Fibroblast of lung (primary cell): ENCODE measurements around the gene UBL7. TPM values are rescaled to one million over a fixed set of nuclear protein-coding genes. Genes with fewer than 3 reads are reported as not detected.

Experiments
- DNase-seq, 2 donors: peaks; one replicate each; pipeline versions ENCODE4 v3.0.0 to v3.0.0-alpha.2; 2010; ENCODE audit warnings: low read depth in 2 of 2
- H2AFZ ChIP-seq: 2 replicates; pipeline ENCODE4 v1.5.1; 2012; ENCODE audit warnings: low read length, control low read depth, inconsistent platforms
- H3K27ac ChIP-seq: 2 replicates; pipeline ENCODE4 v1.5.1; 2011; ENCODE audit warnings: low read length, control low read depth; ENCODE audit not compliant: insufficient read depth
- H3K27me3 ChIP-seq: 2 replicates; pipeline ENCODE4 v1.5.1; 2011; ENCODE audit warnings: mild to moderate bottlenecking, low read length; ENCODE audit not compliant: control insufficient read depth, insufficient read depth
- H3K36me3 ChIP-seq: 2 replicates; pipeline ENCODE4 v1.5.1; 2011; ENCODE audit warnings: low read length; ENCODE audit not compliant: control insufficient read depth, insufficient read depth
- H3K4me1 ChIP-seq: 2 replicates; pipeline ENCODE4 v1.5.1; 2011; ENCODE audit warnings: low read length; ENCODE audit not compliant: control insufficient read depth, insufficient read depth; ENCODE audit errors: extremely low read depth
- H3K4me2 ChIP-seq: 2 replicates; pipeline ENCODE4 v1.5.1; 2011; ENCODE audit warnings: low read length, control low read depth; ENCODE audit not compliant: insufficient read depth; ENCODE audit errors: extremely low read depth
- H3K4me3 ChIP-seq, 4 experiments: fragments of 200-600 bp in 1 of 4; sonication (generic) in 1 of 4; replicated peaks in 1 of 4; 2 replicates each; pipeline ENCODE4 v1.5.1; 2011 to 2016; ENCODE audit warnings: low read length in 4 of 4, low read depth in 3 of 4, mild to moderate bottlenecking in 3 of 4, control low read depth in 2 of 4, inconsistent platforms in 1 of 4, mixed read lengths in 1 of 4; ENCODE audit not compliant: insufficient read depth in 1 of 4; ENCODE audit errors: control extremely low read depth in 1 of 4
- H3K79me2 ChIP-seq: 2 replicates; pipeline ENCODE4 v1.5.1; 2012; ENCODE audit warnings: mild to moderate bottlenecking, low read length, inconsistent platforms; ENCODE audit not compliant: control insufficient read depth, insufficient read depth
- H3K9ac ChIP-seq: 2 replicates; pipeline ENCODE4 v1.5.1; 2011; ENCODE audit warnings: mild to moderate bottlenecking, low read length, control low read depth; ENCODE audit not compliant: insufficient read depth
- H3K9me3 ChIP-seq: 2 replicates; pipeline ENCODE4 v1.5.1; 2012; ENCODE audit warnings: low read depth, low read length; ENCODE audit not compliant: control insufficient read depth, insufficient read depth
- H4K20me1 ChIP-seq: 2 replicates; pipeline ENCODE4 v1.5.1; 2011; ENCODE audit warnings: low read length; ENCODE audit not compliant: control insufficient read depth, insufficient read depth; ENCODE audit errors: extremely low read depth
- CTCF ChIP-seq, 2 donors: IDR thresholded peaks in 1 of 2; conservative IDR thresholded peaks in 1 of 2; 1 replicate in 1 of 2; 2 replicates in 1 of 2; pipeline ENCODE4 v1.5.1; 2011 to 2012; ENCODE audit warnings: low read length in 2 of 2, control low read depth in 1 of 2, inconsistent platforms in 1 of 2, low read depth in 1 of 2, mild to moderate bottlenecking in 1 of 2
- EZH2 ChIP-seq: IDR thresholded peaks from 2 replicates; pipeline ENCODE4 v1.5.1; 2012; ENCODE audit warnings: low read length, control low read depth, mild to moderate bottlenecking; ENCODE audit errors: missing control alignments
- polyA plus RNA-seq, 2 donors: library from polyadenylated mRNA; depleted of rRNA in 1 of 2; stranded (reverse) in 1 of 2; unstranded in 1 of 2; fragments of >200 nt; gene quantifications; 2 replicates each; pipeline ENCODE4 v1.2.1, GENCODE V29; 2011 to 2012; ENCODE audit warnings: missing spikeins in 1 of 2
- total RNA-seq: library from RNA; depleted of rRNA; stranded (reverse); fragments of >200 nt; gene quantifications from 2 replicates; pipeline ENCODE4 v1.2.1, GENCODE V29; 2014

The UBL7 gene
- total and polyA plus RNA-seq, 2 donors (not counting 1 experiment from before 2014, with no cell fraction given), result 31.9 to 36.8 TPM

GRCh38 chr15:74398183-74398582 lies 62.8 kb downstream of the UBL7 start:
- peaks cover 35% of the 10 kb centered on the region for H3K4me1 ChIP-seq
- no peak for DNase-seq
- no peaks in the 10 kb centered on the region for H3K79me2 ChIP-seq
- H4K20me1 ChIP-seq, result no peaks in the 10 kb centered on the region
- no peaks in the 10 kb centered on the region for H3K36me3 ChIP-seq
- H2AFZ ChIP-seq, result no peak overlapping the region
- H3K4me3 ChIP-seq, result no peak overlapping the region
- H3K27ac ChIP-seq, result no peak overlapping the region
- no peak overlapping the region for H3K9ac ChIP-seq
- no peaks in the 10 kb centered on the region for H3K9me3 ChIP-seq
- no peaks in the 10 kb centered on the region for H3K27me3 ChIP-seq
- TF ChIP-seq CTCF (conservative IDR thresholded peaks at IDR 0.05 in 1 of 2, IDR thresholded peaks at IDR 0.05 in 1 of 2; ENCODE audit: low read depth in 1 of 2, low read length in 2 of 2) (no peak), EZH2 (no peak)
- H3K4me2 ChIP-seq, result no peak overlapping the region

GRCh38 chr15:74397239-74398068 lies 63.5 kb downstream of the UBL7 start:
- H4K20me1 ChIP-seq, result no peaks in the 10 kb centered on the region
- H3K9me3 ChIP-seq, result no peaks in the 10 kb centered on the region
- H3K4me1 ChIP-seq, result peaks cover 35% of the 10 kb centered on the region
- H3K9ac ChIP-seq, result no peak overlapping the region
- no peaks in the 10 kb centered on the region for H3K36me3 ChIP-seq
- no peak overlapping the region for H3K4me2 ChIP-seq
- DNase-seq, result no peak
- TF ChIP-seq EZH2 (no peak), CTCF (conservative IDR thresholded peaks at IDR 0.05 in 1 of 2, IDR thresholded peaks at IDR 0.05 in 1 of 2; ENCODE audit: low read depth in 1 of 2, low read length in 2 of 2) (no peak)
- H3K27ac ChIP-seq, result peak overlapping the region; percentile 29
- no peaks in the 10 kb centered on the region for H3K27me3 ChIP-seq
- H3K79me2 ChIP-seq, result no peaks in the 10 kb centered on the region
- H3K4me3 ChIP-seq, result no peak overlapping the region
- H2AFZ ChIP-seq, result no peak overlapping the region

GRCh38 chr15:74396445-74397238 lies 64.3 kb downstream of the UBL7 start:
- H3K36me3 ChIP-seq, result no peaks in the 10 kb centered on the region
- H3K27me3 ChIP-seq, result no peaks in the 10 kb centered on the region
- H3K4me3 ChIP-seq, result no peak overlapping the region
- no peaks in the 10 kb centered on the region for H4K20me1 ChIP-seq
- DNase-seq, result peak; percentile 33 to 94
- H3K9me3 ChIP-seq, result no peaks in the 10 kb centered on the region
- no peak overlapping the region for H3K4me2 ChIP-seq
- H3K9ac ChIP-seq, result no peak overlapping the region
- H2AFZ ChIP-seq, result no peak overlapping the region
- peaks cover 38% of the 10 kb centered on the region for H3K4me1 ChIP-seq
- no peaks in the 10 kb centered on the region for H3K79me2 ChIP-seq
- H3K27ac ChIP-seq, result no peak overlapping the region
- TF ChIP-seq EZH2 (no peak), CTCF (conservative IDR thresholded peaks at IDR 0.05 in 1 of 2, IDR thresholded peaks at IDR 0.05 in 1 of 2; ENCODE audit: low read depth in 1 of 2, low read length in 2 of 2) (no peak)
